ENCODE measurements around the gene ACAD11. TPM values are rescaled to one million over a fixed set of nuclear protein-coding genes. Genes with fewer than 3 reads are reported as not detected.

Gene ACAD11
- total RNA-seq, 1 experiment from 2014 or later: 15.6 TPM

- H2BK12ac ChIP-seq (ENCODE audit: insufficient read length, low read depth, low read length): no peak overlapping the region
- H3K4me3 Mint-ChIP-seq: no peak overlapping the region
- no peak overlapping the region for H2AK5ac ChIP-seq (ENCODE audit: insufficient read length, low read length)
- no peaks in the 10 kb centered on the region for H3K9me3 Mint-ChIP-seq
- H3K27me3 ChIP-seq (ENCODE audit: insufficient read depth, low read length): no peaks in the 10 kb centered on the region
- no peak overlapping the region for H3T11ph ChIP-seq (ENCODE audit: low read length)
- no peak overlapping the region for H4K8ac ChIP-seq (replicated peaks; ENCODE audit: insufficient read length, low read depth, low read length)
- H3K27ac Mint-ChIP-seq: no peak overlapping the region
- no peaks in the 10 kb centered on the region for H3K79me1 ChIP-seq (ENCODE audit: insufficient read depth, low read depth, low read length, poor library complexity, severe bottlenecking)
- DNase-seq: no peak
- no peaks in the 10 kb centered on the region for H3K79me2 ChIP-seq (ENCODE audit: insufficient read depth, low read length)
- H2BK15ac ChIP-seq (ENCODE audit: low read depth, low read length): no peak overlapping the region
- no peak overlapping the region for H3K4ac ChIP-seq (ENCODE audit: low read depth, low read length)
- H2BK5ac ChIP-seq (ENCODE audit: insufficient read length, low read length): no peak overlapping the region
- H3K9me3 ChIP-seq (ENCODE audit: control insufficient read depth, low read depth, low read length): no peaks in the 10 kb centered on the region
- peaks cover 0 to 50% (median 28%) of the 10 kb centered on the region in 3 experiments; a peak in 6 of 7 replicates for H3K36me3 Mint-ChIP-seq (ENCODE audit: insufficient read depth in 1 of 3, low read depth in 3 of 3)
- H3K56ac ChIP-seq (ENCODE audit: insufficient read length, low read depth, low read length): no peak overlapping the region
- no peaks in the 10 kb centered on the region for H3K4me1 ChIP-seq (ENCODE audit: insufficient read depth, low read length)
- H3K27me3 Mint-ChIP-seq (ENCODE audit: low read depth): no peaks in the 10 kb centered on the region
- H4K91ac ChIP-seq (ENCODE audit: insufficient read length, low read depth, low read length): no peak overlapping the region
- H3K14ac ChIP-seq (ENCODE audit: insufficient read depth, low read length): no peak overlapping the region
- TF ChIP-seq, protein P1, sequence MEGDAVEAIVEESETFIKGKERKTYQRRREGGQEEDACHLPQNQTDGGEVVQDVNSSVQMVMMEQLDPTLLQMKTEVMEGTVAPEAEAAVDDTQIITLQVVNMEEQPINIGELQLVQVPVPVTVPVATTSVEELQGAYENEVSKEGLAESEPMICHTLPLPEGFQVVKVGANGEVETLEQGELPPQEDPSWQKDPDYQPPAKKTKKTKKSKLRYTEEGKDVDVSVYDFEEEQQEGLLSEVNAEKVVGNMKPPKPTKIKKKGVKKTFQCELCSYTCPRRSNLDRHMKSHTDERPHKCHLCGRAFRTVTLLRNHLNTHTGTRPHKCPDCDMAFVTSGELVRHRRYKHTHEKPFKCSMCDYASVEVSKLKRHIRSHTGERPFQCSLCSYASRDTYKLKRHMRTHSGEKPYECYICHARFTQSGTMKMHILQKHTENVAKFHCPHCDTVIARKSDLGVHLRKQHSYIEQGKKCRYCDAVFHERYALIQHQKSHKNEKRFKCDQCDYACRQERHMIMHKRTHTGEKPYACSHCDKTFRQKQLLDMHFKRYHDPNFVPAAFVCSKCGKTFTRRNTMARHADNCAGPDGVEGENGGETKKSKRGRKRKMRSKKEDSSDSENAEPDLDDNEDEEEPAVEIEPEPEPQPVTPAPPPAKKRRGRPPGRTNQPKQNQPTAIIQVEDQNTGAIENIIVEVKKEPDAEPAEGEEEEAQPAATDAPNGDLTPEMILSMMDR (conservative IDR thresholded peaks at IDR 0.05): no peak
- no peak overlapping the region for H2BK120ac ChIP-seq (ENCODE audit: low read depth, low read length, poor library complexity, severe bottlenecking)
- no peak overlapping the region for H3K9ac ChIP-seq (ENCODE audit: extremely low read depth, insufficient read length, low read length)
- no peaks in the 10 kb centered on the region for H4K20me1 ChIP-seq (ENCODE audit: control insufficient read depth, insufficient read depth, insufficient read length)
- no peak overlapping the region for H4K5ac ChIP-seq (ENCODE audit: insufficient read length, low read depth, low read length)
- no peaks in the 10 kb centered on the region for H3K23me2 ChIP-seq (ENCODE audit: insufficient read length, low read depth, low read length, poor library complexity, severe bottlenecking)
- no peak overlapping the region for H3K23ac ChIP-seq (ENCODE audit: insufficient read length, low read depth, low read length)
- no peak overlapping the region for H2AFZ ChIP-seq (ENCODE audit: low read length)
- no CpG with 5 or more reads among the region's 3 CpGs for WGBS (ENCODE audit: extremely low coverage, insufficient read length, low lambda C conversion rate)
- H3K4me1 Mint-ChIP-seq: no peaks in the 10 kb centered on the region
- H2BK20ac ChIP-seq (ENCODE audit: low read depth, low read length, poor library complexity, severe bottlenecking): no peak overlapping the region
- H3K18ac ChIP-seq (ENCODE audit: insufficient read length, low read depth, low read length): no peak overlapping the region
- H3K27ac ChIP-seq (ENCODE audit: insufficient read length, low read depth, low read length): no peak overlapping the region
- no peak overlapping the region for H3K4me2 ChIP-seq (ENCODE audit: insufficient read depth, insufficient read length, low read length)
Observed at GRCh38 chr3:132681421-132681820, 21.8 kb upstream of the ACAD11 start.
